Measurements from ENCODE around the gene PEAK3. TPM values are rescaled to one million over a fixed set of nuclear protein-coding genes. Genes with fewer than 3 reads are reported as not detected.

PEAK3 gene
- total RNA-seq, 2 donors from 2014 or later: 0.27 to 0.80 TPM

DNA sequence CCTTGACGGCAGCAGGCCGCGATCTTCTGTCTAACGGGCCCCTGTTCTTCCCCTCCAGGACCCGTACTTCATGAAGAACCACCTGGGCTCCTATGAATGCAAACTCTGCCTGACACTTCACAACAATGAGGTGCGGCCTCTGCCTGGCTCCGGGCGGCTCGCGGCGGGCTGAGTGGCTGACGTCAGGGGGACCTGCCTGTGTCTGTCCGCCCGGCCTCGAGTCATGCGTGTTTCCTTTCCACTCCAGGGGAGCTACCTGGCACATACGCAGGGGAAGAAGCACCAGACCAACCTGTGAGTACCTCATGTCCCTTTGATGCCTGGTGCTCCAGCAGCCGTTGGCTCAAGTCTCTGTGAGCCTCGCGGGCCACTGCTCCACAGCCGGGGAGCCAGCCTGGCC lies 37.5 kb downstream of the PEAK3 start:
- WGBS: 92% methylated on average over 21 of the region's 21 CpGs

DNA sequence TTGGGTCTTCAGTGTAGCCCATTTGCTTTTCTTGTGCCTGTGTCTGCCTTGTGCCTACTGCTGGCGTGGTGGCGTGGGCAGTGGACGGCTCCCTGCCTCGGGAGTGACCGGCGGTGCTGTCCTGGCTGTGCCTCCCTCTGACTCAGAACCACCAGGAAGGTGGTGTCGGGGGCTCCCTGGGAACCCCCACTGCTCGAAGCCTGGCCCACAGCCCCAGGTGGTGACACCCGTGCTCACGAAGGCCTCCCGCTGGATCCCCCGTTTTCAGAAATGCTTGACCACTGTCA lies 37.9 kb downstream of the PEAK3 start:
- WGBS: 90% methylated on average over 10 of the region's 12 CpGs
- Histone ChIP-seq H3K36me3 (peaks cover 40 to 43% of the 10 kb centered on the region in 2 donors), H3K9me3 (no peaks in the 10 kb centered on the region), H3K27me3 (replicated peaks; ENCODE audit: insufficient read depth) (no peaks in the 10 kb centered on the region), H3K4me1 (replicated peaks) (peaks cover 12% of the 10 kb centered on the region), H3K27ac (no peak overlapping the region), H3K4me3 (no peak overlapping the region)
- intact Hi-C loops (cut with DNase I): no loop called here
- TF ChIP-seq POLR2A (IDR thresholded peaks at IDR 0.05) (no peak), POLR2AphosphoS5 (IDR thresholded peaks at IDR 0.05) (no peak)
- TF ChIP-seq, protein P1, sequence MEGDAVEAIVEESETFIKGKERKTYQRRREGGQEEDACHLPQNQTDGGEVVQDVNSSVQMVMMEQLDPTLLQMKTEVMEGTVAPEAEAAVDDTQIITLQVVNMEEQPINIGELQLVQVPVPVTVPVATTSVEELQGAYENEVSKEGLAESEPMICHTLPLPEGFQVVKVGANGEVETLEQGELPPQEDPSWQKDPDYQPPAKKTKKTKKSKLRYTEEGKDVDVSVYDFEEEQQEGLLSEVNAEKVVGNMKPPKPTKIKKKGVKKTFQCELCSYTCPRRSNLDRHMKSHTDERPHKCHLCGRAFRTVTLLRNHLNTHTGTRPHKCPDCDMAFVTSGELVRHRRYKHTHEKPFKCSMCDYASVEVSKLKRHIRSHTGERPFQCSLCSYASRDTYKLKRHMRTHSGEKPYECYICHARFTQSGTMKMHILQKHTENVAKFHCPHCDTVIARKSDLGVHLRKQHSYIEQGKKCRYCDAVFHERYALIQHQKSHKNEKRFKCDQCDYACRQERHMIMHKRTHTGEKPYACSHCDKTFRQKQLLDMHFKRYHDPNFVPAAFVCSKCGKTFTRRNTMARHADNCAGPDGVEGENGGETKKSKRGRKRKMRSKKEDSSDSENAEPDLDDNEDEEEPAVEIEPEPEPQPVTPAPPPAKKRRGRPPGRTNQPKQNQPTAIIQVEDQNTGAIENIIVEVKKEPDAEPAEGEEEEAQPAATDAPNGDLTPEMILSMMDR (IDR thresholded peaks at IDR 0.05): no peak
- DNase-seq (ENCODE audit: low spot score): no peak

More for the DNA sequence above, 37.5 kb downstream of the PEAK3 start:
- Histone ChIP-seq H3K9me3 (no peaks in the 10 kb centered on the region), H3K27ac (no peak overlapping the region), H3K4me1 (replicated peaks) (peaks cover 12% of the 10 kb centered on the region), H3K36me3 (peaks cover 40 to 43% of the 10 kb centered on the region in 2 donors), H3K27me3 (replicated peaks; ENCODE audit: insufficient read depth) (no peaks in the 10 kb centered on the region), H3K4me3 (no peak overlapping the region)
- TF ChIP-seq POLR2A (IDR thresholded peaks at IDR 0.05): no peak
- no peak for DNase-seq (ENCODE audit: low spot score)
- intact Hi-C loops (cut with DNase I): no loop called here

DNA sequence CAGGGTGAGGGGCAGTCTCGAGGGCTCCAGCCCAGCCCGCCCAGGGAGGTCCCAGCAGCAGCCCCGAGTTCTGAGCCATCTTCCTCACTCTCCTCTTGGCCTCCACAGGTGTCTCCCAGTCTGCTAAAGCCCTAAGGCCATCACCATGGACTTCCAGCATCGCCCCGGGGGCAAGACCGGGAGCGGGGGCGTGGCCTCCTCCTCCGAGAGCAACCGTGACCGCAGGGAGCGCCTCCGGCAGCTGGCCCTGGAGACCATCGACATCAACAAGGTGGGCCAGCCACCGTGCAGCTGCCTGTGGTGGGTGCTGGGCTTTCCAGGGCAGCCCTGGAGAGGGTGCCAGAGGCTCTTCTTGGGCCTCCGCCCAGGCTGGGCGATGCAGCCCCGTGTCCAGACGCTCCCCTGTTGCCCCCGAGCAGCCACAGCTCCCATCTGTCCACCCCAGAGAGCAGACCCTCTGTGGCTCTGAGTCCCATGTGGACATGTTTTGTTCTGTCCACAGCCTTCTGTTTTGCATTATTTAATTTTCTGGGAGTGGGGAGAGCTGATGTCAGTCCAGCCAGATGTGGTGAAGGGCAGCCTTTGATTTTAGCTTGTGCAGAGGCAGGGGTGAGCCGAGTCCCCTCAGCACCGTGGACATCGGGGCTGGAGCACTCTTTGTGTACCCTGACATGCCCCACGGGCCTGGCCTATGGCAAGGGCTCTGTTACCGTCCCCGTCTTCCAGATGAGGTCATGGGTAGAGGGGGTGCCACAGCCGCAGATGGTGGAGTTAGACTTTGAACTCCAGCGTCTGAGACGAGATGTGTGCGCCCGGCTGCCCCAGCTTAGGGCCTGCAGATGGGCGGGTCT lies 38.5 kb downstream of the PEAK3 start:
- Histone ChIP-seq H3K27ac (no peak overlapping the region), H3K9me3 (no peaks in the 10 kb centered on the region), H3K36me3 (peaks cover 40 to 43% of the 10 kb centered on the region in 2 donors), H3K4me1 (replicated peaks) (peaks cover 15% of the 10 kb centered on the region), H3K4me3 (no peak overlapping the region), H3K27me3 (replicated peaks; ENCODE audit: insufficient read depth) (no peaks in the 10 kb centered on the region)
- 81% methylated on average over 17 of the region's 32 CpGs for WGBS
- DNase-seq (ENCODE audit: low spot score): no peak
- intact Hi-C loops (cut with DNase I): no loop called here
- TF ChIP-seq POLR2AphosphoS5 (IDR thresholded peaks at IDR 0.05) (no peak), POLR2A (IDR thresholded peaks at IDR 0.05) (no peak)
- TF ChIP-seq, protein P1 (IDR thresholded peaks at IDR 0.05): no peak

DNA sequence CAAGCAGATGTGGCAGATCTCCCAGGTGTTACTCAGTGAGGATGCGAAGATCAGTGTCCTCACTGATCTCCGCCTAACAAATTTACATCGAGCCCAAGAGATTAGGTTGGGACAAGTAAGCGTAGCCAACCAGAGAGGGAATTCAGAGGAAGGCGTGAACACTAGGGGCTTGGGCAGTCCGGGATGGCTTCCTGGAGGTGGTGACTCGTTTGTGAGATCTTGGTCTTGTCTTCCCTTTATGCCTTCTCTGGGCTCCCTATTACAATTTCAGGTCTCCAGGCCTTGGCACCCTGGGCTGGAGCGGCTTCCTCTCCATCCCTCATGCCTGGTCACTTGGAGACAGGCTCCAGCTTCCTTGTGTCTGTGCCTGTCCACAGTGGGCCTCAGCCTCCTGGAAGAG lies 39.2 kb downstream of the PEAK3 start:
- WGBS: 91% methylated on average over 8 of the region's 8 CpGs
- no peak for DNase-seq (ENCODE audit: low spot score)
- intact Hi-C loops (cut with DNase I): no loop called here
- Histone ChIP-seq H3K27ac (no peak overlapping the region), H3K36me3 (peaks cover 40 to 43% of the 10 kb centered on the region in 2 donors), H3K4me3 (no peak overlapping the region), H3K27me3 (replicated peaks; ENCODE audit: insufficient read depth) (no peaks in the 10 kb centered on the region), H3K9me3 (no peaks in the 10 kb centered on the region), H3K4me1 (replicated peaks) (peaks cover 20% of the 10 kb centered on the region)
- TF ChIP-seq, protein P1 (IDR thresholded peaks at IDR 0.05): no peak

DNA sequence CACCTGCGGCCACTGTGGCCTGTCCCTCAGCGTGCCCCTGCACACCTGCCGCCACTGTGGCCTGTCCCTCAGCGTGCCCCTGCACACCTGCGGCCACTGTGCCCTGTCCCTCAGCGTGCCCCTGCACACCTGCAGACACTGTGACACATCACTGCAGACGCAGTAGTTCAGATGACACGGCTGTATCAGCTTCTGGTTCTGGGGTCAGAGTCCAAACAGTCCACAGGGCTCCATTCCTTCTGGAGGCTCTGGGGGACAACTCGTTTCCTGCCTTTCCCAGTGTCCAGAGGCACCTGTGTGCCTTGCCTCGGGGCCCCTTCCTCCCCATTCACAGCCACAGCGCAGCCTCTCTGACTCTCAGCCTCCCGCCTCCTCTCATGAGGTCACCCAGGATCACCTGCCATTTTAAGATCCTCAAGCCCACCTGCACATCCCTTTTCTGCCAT lies 39.9 kb downstream of the PEAK3 start:
- no peak for TF ChIP-seq POLR2AphosphoS5 (IDR thresholded peaks at IDR 0.05)
- TF ChIP-seq POLR2A (IDR thresholded peaks at IDR 0.05): no peak
- TF ChIP-seq, protein P1 (IDR thresholded peaks at IDR 0.05): no peak
- intact Hi-C loops (cut with DNase I): no loop called here
- H3K27me3 ChIP-seq (replicated peaks; ENCODE audit: insufficient read depth): no peaks in the 10 kb centered on the region
- H3K9me3 ChIP-seq: no peaks in the 10 kb centered on the region
- WGBS: 87% methylated on average over 12 of the region's 12 CpGs
- peaks cover 36 to 38% of the 10 kb centered on the region in 2 donors for H3K36me3 ChIP-seq
- DNase-seq (ENCODE audit: low spot score): no peak
- H3K27ac ChIP-seq: no peak overlapping the region
- H3K4me1 ChIP-seq (replicated peaks): peaks cover 24% of the 10 kb centered on the region
- H3K4me3 ChIP-seq: no peak overlapping the region
